ENCODE measurements around the gene ACVRL1.

GRCh38 chr12:51943346-51943745 lies 36.0 kb downstream of the ACVRL1 start:
- TF ChIP-seq ATF2 (CRISPR knock-in tag; IDR thresholded peaks at IDR 0.05; ENCODE audit: borderline replicate concordance, low read depth) (no peak), ATF3 (CRISPR knock-in tag; conservative IDR thresholded peaks at IDR 0.05) (no peak), AFF4 (CRISPR knock-in tag; IDR thresholded peaks at IDR 0.05; ENCODE audit: borderline replicate concordance) (no peak), CTCF (IDR thresholded peaks at IDR 0.05) (no peak), ZBTB43 (CRISPR knock-in tag; IDR thresholded peaks at IDR 0.05) (no peak), GABPB1 (CRISPR knock-in tag; IDR thresholded peaks at IDR 0.05) (no peak)

Measured in WTC11 (cell line).